A673 (cell line): ENCODE data around the gene IGSF22.

Experiments
- EZH2 ChIP-seq: fragments of 200-600 bp; sonication (generic); IDR thresholded peaks from 2 replicates; pipeline ENCODE4 v1.6.1; 2017; ENCODE audit warnings: borderline replicate concordance, low read depth, mild to moderate bottlenecking, mixed read lengths, antibody characterized with exemption, low read length; ENCODE audit not compliant: poor library complexity, severe bottlenecking
- TF ChIP-seq, protein P1 (sequence below): fragments of 300-800, 200-600 bp; sonication (generic); conservative IDR thresholded peaks from 2 replicates; pipeline ENCODE4 v1.5.1; 2017; ENCODE audit warnings: low read depth, mild to moderate bottlenecking, antibody characterized with exemption, low read length, moderate library complexity, mixed read lengths

DNA sequence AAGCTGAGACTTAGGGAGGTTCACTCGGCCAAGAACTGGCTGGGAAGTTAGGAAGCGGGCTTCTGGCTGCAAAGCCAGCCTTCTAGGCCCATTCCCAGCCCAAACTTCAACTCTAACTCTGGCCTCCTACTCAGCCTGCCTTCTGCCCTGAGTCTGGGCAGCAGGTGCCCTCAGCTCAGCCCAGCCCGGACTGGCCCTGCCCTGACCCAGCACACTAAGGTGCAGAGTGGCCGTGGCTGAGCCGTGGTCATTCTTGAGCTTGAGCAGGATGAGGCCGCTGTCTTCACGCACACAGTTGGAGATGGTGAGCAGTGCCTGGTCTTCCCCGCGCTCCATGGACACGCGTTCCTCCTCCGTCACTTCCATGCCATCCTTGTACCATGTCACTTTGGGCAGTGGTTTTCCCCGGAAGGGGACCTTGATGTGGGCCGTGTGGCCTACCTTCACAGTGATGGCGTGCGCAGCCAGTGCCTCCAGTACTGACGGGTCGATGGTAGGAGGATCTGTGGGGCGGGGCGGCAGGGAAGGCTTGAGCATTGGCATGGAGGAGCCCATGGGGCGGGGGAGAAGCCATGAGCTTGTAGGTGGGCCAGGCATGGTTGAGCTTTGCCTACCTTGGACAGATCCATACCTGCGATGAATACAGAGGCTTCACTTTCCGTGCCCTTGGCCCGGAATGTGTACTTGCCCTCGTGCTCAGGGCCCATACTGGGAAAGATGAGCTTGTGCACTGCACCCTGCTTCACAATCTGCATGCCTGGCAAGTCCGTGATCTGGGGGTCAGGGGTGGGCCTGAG lies 12.1 kb downstream of the IGSF22 start:
- TF ChIP-seq EZH2: no peak
- TF ChIP-seq, protein P1, sequence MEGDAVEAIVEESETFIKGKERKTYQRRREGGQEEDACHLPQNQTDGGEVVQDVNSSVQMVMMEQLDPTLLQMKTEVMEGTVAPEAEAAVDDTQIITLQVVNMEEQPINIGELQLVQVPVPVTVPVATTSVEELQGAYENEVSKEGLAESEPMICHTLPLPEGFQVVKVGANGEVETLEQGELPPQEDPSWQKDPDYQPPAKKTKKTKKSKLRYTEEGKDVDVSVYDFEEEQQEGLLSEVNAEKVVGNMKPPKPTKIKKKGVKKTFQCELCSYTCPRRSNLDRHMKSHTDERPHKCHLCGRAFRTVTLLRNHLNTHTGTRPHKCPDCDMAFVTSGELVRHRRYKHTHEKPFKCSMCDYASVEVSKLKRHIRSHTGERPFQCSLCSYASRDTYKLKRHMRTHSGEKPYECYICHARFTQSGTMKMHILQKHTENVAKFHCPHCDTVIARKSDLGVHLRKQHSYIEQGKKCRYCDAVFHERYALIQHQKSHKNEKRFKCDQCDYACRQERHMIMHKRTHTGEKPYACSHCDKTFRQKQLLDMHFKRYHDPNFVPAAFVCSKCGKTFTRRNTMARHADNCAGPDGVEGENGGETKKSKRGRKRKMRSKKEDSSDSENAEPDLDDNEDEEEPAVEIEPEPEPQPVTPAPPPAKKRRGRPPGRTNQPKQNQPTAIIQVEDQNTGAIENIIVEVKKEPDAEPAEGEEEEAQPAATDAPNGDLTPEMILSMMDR: no peak
